SK-N-SH (cell line): ENCODE data around the gene AIFM3.

ENCODE experiments used
- CHD2 ChIP-seq: fragments of 150-350 bp; IDR thresholded peaks from 2 replicates; pipeline ENCODE4 v1.6.1; 2018; ENCODE audit warnings: low read length; ENCODE audit not compliant: partially characterized antibody
- EZH2phosphoT487 ChIP-seq: fragments of 200-600 bp; sonication (generic); IDR thresholded peaks from 2 replicates; pipeline ENCODE4 v1.6.1; 2017; ENCODE audit warnings: low read depth, mixed run types, mild to moderate bottlenecking, antibody characterized with exemption, moderate library complexity, borderline replicate concordance
- MAX ChIP-seq: IDR thresholded peaks from 2 replicates; pipeline ENCODE4 v1.4.0; 2012; ENCODE audit warnings: low read depth
- MXI1 ChIP-seq: IDR thresholded peaks from 2 replicates; pipeline ENCODE4 v1.6.1; 2012; ENCODE audit warnings: mild to moderate bottlenecking, low read depth, low read length, improper control_type of control experiment
- NFIC ChIP-seq: IDR thresholded peaks from 2 replicates; pipeline ENCODE4 v1.4.0; 2012; ENCODE audit warnings: borderline replicate concordance
- POLR2AphosphoS5 ChIP-seq: IDR thresholded peaks from 2 replicates; pipeline ENCODE4 v1.6.1; 2012; ENCODE audit warnings: low read depth, low read length
- REST ChIP-seq: IDR thresholded peaks from 2 replicates; pipeline ENCODE4 v1.6.1; 2012; ENCODE audit warnings: mild to moderate bottlenecking, low read depth, low read length, moderate library complexity
- SMC3 ChIP-seq: IDR thresholded peaks from 2 replicates; pipeline ENCODE4 v1.6.1; 2012; ENCODE audit warnings: low read depth, low read length, improper control_type of control experiment
- TF ChIP-seq, protein P1 (sequence below): fragments of 200-600 bp; sonication (generic); IDR thresholded peaks from 2 replicates; pipeline ENCODE4 v1.6.1; 2017; ENCODE audit warnings: antibody characterized with exemption, mild to moderate bottlenecking, moderate library complexity
- TF ChIP-seq, protein P2 (sequence below): fragments of 150-350 bp; IDR thresholded peaks from 2 replicates; pipeline ENCODE4 v1.6.1; 2017; ENCODE audit warnings: antibody characterized with exemption, low read length, low read depth, borderline replicate concordance

GRCh38 chr22:20966883-20967696 is at the start of gene AIFM3:
- TF ChIP-seq EZH2phosphoT487: no peak
- TF ChIP-seq SMC3: no peak
- TF ChIP-seq, protein P1, sequence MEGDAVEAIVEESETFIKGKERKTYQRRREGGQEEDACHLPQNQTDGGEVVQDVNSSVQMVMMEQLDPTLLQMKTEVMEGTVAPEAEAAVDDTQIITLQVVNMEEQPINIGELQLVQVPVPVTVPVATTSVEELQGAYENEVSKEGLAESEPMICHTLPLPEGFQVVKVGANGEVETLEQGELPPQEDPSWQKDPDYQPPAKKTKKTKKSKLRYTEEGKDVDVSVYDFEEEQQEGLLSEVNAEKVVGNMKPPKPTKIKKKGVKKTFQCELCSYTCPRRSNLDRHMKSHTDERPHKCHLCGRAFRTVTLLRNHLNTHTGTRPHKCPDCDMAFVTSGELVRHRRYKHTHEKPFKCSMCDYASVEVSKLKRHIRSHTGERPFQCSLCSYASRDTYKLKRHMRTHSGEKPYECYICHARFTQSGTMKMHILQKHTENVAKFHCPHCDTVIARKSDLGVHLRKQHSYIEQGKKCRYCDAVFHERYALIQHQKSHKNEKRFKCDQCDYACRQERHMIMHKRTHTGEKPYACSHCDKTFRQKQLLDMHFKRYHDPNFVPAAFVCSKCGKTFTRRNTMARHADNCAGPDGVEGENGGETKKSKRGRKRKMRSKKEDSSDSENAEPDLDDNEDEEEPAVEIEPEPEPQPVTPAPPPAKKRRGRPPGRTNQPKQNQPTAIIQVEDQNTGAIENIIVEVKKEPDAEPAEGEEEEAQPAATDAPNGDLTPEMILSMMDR: no peak
- TF ChIP-seq CHD2: no peak
- TF ChIP-seq REST: no peak
- TF ChIP-seq MXI1: no peak
- TF ChIP-seq, protein P2, sequence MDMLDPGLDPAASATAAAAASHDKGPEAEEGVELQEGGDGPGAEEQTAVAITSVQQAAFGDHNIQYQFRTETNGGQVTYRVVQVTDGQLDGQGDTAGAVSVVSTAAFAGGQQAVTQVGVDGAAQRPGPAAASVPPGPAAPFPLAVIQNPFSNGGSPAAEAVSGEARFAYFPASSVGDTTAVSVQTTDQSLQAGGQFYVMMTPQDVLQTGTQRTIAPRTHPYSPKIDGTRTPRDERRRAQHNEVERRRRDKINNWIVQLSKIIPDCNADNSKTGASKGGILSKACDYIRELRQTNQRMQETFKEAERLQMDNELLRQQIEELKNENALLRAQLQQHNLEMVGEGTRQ: no peak
- TF ChIP-seq MAX: no peak
- TF ChIP-seq NFIC: no peak
- TF ChIP-seq POLR2AphosphoS5: no peak
